ENCODE results near the gene CSRNP2. TPM values are rescaled to one million over a fixed set of nuclear protein-coding genes. Genes with fewer than 3 reads are reported as not detected.

Gene CSRNP2
- total and polyA plus RNA-seq, 2 of the 13 experiments (the other 11 are each of a cell fraction or from before 2014, with no cell fraction given), result 4.8 to 7.3 TPM

DNA sequence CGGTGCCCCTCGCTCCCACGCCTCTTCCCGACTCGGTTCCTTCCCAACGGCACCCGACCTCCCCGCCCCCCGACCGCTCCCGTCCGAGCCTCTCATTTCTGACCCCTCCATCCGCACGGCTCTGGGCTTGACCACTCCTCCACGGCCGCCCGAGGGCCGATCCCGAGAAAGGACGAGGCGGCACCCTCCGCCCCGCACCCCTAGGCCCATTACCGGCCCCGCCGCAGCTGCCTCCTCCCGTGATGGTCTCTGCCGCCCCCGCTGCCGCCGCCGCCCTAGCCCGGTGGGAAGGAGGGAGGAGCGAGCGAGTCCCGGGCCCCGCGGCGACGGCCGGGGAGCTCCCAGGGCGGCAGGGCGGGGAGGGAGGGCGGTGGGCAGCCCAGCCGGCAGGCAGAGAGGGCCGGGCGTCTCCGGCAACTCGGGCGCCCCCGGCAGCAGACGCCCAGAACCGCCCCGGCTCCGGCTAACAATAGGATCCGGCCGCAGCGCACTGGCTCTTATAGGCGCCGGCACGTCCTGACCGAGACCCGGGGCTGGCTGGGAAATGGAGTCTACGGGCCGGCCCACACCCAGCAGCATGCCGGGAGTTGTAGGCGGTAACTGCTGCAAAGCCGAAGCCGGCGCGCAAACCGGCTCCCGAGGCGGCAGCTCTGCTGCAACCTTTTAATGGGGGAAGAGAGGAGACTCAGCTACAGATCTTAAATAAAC lies at the start of gene CSRNP2 (continued):
- TF ChIP-seq TAF15 (IDR thresholded peaks at IDR 0.05; ENCODE audit: low read depth, low read length, poor library complexity, severe bottlenecking) (no peak), ZBTB25 (CRISPR knock-in tag; IDR thresholded peaks at IDR 0.05) (no peak), ZKSCAN5 (CRISPR knock-in tag; IDR thresholded peaks at IDR 0.05) (peak; percentile 18; the same call in 1 of the 2 replicates), ZNF12 (CRISPR knock-in tag; IDR thresholded peaks at IDR 0.05) (no peak), ZIK1 (CRISPR knock-in tag; IDR thresholded peaks at IDR 0.05; ENCODE audit: borderline replicate concordance, low read depth) (no peak), ZFX (CRISPR knock-in tag; IDR thresholded peaks at IDR 0.05; ENCODE audit: low read depth) (peak; percentile 91), ZNF589 (CRISPR knock-in tag; conservative IDR thresholded peaks at IDR 0.05) (peak; percentile 61; the same call in 1 of the 2 replicates), SP5 (CRISPR knock-in tag; IDR thresholded peaks at IDR 0.05; ENCODE audit: borderline replicate concordance, low read depth) (0 out of 2 replicates have a peak, but pooled peaks have one; percentile 17), SPEN (CRISPR knock-in tag; IDR thresholded peaks at IDR 0.05; ENCODE audit: low read depth) (peak; percentile 64), GABPA (IDR thresholded peaks at IDR 0.05; ENCODE audit: low read depth, low read length) (no peak), GABPA (CRISPR knock-in tag; IDR thresholded peaks at IDR 0.05; ENCODE audit: low read depth) (peak; percentile 77; the same call in 1 of the 2 replicates), TRIM24 (CRISPR knock-in tag; IDR thresholded peaks at IDR 0.05) (no peak), NFYB (CRISPR knock-in tag; IDR thresholded peaks at IDR 0.05) (peak; percentile 53; the same call in 1 of the 2 replicates), UBTF (CRISPR knock-in tag; IDR thresholded peaks at IDR 0.05) (peak; percentile 90), THAP11 (CRISPR knock-in tag; IDR thresholded peaks at IDR 0.05) (peak; percentile 99), FIP1L1 (IDR thresholded peaks at IDR 0.05; ENCODE audit: borderline replicate concordance, insufficient read depth, low read depth, low read length) (no peak), ZNF282 (IDR thresholded peaks at IDR 0.05; ENCODE audit: partially characterized antibody) (no peak), HNF4A (CRISPR knock-in tag; IDR thresholded peaks at IDR 0.05) (no peak), MXD4 (CRISPR knock-in tag; IDR thresholded peaks at IDR 0.05) (no peak; the same call in 1 of the 2 replicates), ELF1 (CRISPR knock-in tag; IDR thresholded peaks at IDR 0.05) (peak; percentile 79), KDM2A (CRISPR knock-in tag; IDR thresholded peaks at IDR 0.05; ENCODE audit: borderline replicate concordance, low read depth) (peak; percentile 94), TBL1XR1 (IDR thresholded peaks at IDR 0.05; ENCODE audit: borderline replicate concordance, low read length, partially characterized antibody) (peak; percentile 46), ARID2 (CRISPR knock-in tag; IDR thresholded peaks at IDR 0.05; ENCODE audit: borderline replicate concordance) (no peak), ELF3 (CRISPR knock-in tag; IDR thresholded peaks at IDR 0.05) (peak; percentile 62; the same call in 1 of the 2 replicates)

Data from HepG2 (cell line).